NB4 (cell line): ENCODE results near the gene TMEM59L.

ENCODE experiments used
- CTCF ChIP-seq: IDR thresholded peaks from one replicate; pipeline ENCODE4 v1.5.1; 2012; ENCODE audit warnings: low read depth, low read length
- MAX ChIP-seq: IDR thresholded peaks from 2 replicates; pipeline ENCODE4 v1.6.1; 2011; ENCODE audit warnings: low read depth, low read length
- POLR2A ChIP-seq: IDR thresholded peaks from 2 replicates; pipeline ENCODE4 v1.6.1; 2011; ENCODE audit warnings: mild to moderate bottlenecking; ENCODE audit not compliant: insufficient read length; ENCODE audit errors: extremely low read depth

DNA sequence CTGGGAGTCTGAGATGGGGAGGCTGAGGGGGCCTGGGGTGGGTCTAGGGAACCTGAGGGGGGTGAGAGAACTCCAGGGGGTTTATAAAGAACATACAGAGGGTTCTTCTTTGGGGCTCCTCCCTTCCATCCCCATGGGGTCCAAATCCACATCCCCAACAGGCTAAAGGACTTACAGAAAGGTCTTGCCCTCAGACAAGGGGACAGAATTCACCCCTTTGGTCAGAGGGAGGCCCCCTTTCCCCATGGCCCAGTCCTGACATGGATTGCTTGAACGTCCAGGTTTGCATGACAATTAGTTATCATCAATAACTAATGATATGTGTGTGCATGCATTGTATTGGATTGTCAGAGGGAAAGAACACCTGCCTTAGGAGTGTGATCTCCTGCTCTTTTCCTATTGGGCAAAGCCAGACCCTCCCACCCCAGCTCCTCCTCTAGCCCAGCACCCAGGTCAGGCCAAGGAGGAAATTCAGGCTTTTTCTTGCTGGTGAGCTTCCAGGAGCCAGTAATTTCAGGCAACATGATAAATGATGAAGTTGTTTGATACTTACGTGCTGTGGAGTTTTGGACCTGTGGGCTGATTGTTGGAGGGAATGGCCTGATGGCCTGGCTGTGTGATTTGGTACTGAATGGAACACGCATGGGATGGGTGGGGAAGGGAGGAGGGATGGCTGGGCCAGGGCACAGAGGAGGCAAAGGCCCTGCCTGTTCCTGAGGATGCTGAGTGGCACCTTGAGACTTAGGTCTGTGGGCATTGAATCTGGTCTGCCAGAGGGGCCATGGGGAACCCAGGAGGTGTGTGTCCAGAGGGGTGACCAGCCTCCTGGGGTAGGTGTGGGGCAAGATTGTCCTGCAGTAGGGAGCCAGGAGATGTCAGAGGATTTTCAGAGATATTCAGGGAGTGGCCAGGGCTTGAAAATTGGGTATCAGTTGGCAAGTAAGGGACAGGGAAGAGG is 25.3 kb downstream of the TMEM59L start:
- TF ChIP-seq POLR2A (no peak), CTCF (no peak), MAX (no peak)
